Naive B cell (primary cell): ENCODE results near the gene RAD23A. TPM values are rescaled to one million over a fixed set of nuclear protein-coding genes. Genes with fewer than 3 reads are reported as not detected.

Experiments used
- ATAC-seq, 2 donors: fragments of 150-1000 bp; cut with Tn5 transposase; 2 replicates each; pipeline ENCODE4 v1.10.0; 2021; ENCODE audit warnings: low read depth in 2 of 2, mild to moderate bottlenecking in 2 of 2, moderate library complexity in 2 of 2
- DNase-seq: peaks from one replicate; pipeline ENCODE4 v3.0.0; 2022
- H3K27ac Mint-ChIP-seq, 6 donors: one replicate each; pipeline ENCODE4 v1.8.0; 2020 to 2022; ENCODE audit warnings: mild to moderate bottlenecking in 6 of 6, mixed read lengths in 6 of 6, moderate library complexity in 5 of 6, inconsistent platforms in 2 of 6
- H3K27me3 Mint-ChIP-seq, 3 donors: one replicate each; pipeline ENCODE4 v1.8.0; 2021 to 2022; ENCODE audit warnings: mixed read lengths in 3 of 3, mild to moderate bottlenecking in 1 of 3
- H3K36me3 Mint-ChIP-seq, 2 donors: one replicate each; pipeline ENCODE4 v1.8.0; 2020 to 2022; ENCODE audit warnings: mixed read lengths in 2 of 2, inconsistent platforms in 1 of 2, mild to moderate bottlenecking in 1 of 2
- H3K4me1 Mint-ChIP-seq, 3 donors: one replicate each; pipeline ENCODE4 v1.8.0; 2020 to 2022; ENCODE audit warnings: mixed read lengths in 3 of 3, inconsistent platforms in 1 of 3, mild to moderate bottlenecking in 1 of 3, moderate library complexity in 1 of 3
- H3K4me3 Mint-ChIP-seq, 8 donors: one replicate each; pipeline ENCODE4 v1.8.0; 2020 to 2022; ENCODE audit warnings: mild to moderate bottlenecking in 8 of 8, mixed read lengths in 8 of 8, moderate library complexity in 8 of 8, inconsistent platforms in 2 of 8
- H3K9me3 Mint-ChIP-seq, 7 donors: one replicate each; pipeline ENCODE4 v1.8.0; 2020 to 2022; ENCODE audit warnings: mixed read lengths in 7 of 7, mild to moderate bottlenecking in 5 of 7, inconsistent platforms in 2 of 7, moderate library complexity in 1 of 7
- polyA plus RNA-seq, 6 donors: library from polyadenylated mRNA; unstranded; fragments of 300-500 nt; fragmentation: Illumina TruSeq; gene quantifications; one replicate each; pipeline ENCODE4 v1.2.3, GENCODE V29; 2021; ENCODE audit warnings: low read depth in 6 of 6

Gene RAD23A
- polyA plus RNA-seq, 6 donors from 2014 or later = 82.9 to 119 (median 99.3) TPM

DNA sequence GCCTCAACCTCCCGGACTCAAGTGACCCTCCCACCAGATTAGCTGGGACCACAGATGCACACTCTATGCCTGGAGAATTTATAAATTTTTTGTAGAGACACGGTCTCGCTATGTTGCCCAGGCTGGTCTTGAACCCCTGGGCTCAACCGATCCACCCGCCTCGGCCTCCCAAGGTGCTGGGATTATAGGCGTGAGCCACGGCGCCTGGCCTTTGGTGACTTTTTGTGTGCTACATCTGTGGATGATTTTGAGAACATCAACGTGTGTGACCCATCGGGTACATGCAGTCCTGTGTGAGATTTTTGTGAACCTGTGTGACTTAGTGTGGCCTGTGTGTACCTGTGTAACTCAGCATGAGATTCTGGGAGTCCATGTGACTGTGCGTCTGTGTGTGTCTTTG lies 41.1 kb downstream of the RAD23A start:
- Mint-ChIP-seq H3K27me3 (peaks cover 6 to 18% (median 10%) of the 10 kb centered on the region in 3 donors), H3K27ac (peak overlapping the region in 2 of 6 donors; percentile 11 to 73), H3K4me3 (no peak overlapping the region), H3K36me3 (no peaks in the 10 kb centered on the region), H3K9me3 (no peaks in the 10 kb centered on the region), H3K4me1 (peaks cover 0 to 15% (median 9%) of the 10 kb centered on the region in 3 donors)
- ATAC-seq = no peak
- no peak for DNase-seq

DNA sequence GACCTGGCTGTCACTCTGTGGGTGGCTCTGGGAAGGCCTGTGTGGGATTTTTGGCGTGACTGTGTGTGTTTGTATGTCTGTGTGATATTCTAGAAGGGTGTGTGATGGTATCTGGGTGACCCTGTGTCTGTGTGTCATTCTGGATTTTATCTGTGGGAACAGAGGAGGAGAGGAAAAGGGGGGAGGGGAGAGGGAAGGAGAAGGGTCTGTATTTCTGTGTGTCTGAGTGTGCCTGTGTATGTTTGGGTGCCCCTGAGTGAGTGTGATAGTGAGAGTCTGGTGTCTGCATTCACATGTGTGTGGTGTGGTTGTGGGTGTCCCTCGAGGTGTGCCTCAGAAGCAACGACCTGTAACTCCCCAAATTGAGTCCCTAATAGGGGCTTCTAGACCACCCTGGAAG lies 41.5 kb downstream of the RAD23A start:
- DNase-seq (no peak), ATAC-seq (no peak)
- H3K9me3 Mint-ChIP-seq = no peaks in the 10 kb centered on the region
- no peaks in the 10 kb centered on the region for H3K36me3 Mint-ChIP-seq
- no peak overlapping the region for H3K4me3 Mint-ChIP-seq
- H3K4me1 Mint-ChIP-seq = peaks cover 0 to 15% (median 9%) of the 10 kb centered on the region in 3 donors
- H3K27ac Mint-ChIP-seq = peak overlapping the region in 2 of 6 donors; percentile 11 to 27
- H3K27me3 Mint-ChIP-seq = peaks cover 6 to 18% (median 10%) of the 10 kb centered on the region in 3 donors

DNA sequence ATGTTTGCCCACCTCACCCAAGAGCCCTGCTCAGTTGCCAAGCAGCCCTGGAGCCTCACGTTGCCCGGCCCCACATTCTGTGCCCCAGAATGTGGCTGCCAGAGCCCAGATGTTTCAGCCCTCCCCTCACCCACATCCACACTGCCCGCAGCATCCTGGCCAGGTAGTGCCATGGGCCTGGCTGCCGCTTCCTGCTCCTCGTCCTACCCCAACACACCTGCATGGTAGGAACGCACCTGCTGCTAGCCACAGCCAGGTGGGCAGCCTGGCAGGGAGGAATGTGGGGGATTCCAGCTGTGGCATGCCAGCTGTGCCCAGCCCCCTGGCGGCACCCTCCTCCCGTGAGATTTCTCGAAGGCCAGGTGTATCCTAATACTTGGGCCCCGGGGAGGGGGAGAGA lies 42.1 kb downstream of the RAD23A start:
- Mint-ChIP-seq H3K27me3 (peaks cover 6 to 18% (median 10%) of the 10 kb centered on the region in 3 donors), H3K9me3 (no peaks in the 10 kb centered on the region)
- no peak for DNase-seq

DNA sequence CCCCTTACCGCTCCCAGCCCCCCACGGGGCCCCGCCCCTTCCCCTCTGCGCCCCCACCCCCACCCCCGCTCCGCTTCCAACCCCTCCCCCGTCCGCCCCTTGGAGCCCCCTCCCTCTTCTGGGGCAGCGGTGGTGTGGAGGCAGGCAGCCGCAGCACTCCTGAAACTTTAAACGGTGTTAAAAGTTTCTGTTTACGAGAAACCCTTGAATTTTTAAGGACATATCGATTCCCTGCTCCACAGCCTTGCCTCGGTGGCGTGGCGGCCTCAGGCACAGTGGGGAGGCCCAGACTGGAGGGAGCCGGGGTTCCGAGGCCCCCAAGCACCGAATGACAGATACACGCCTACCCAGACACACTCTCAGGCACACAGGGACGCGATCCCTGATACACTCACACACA lies 44.8 kb downstream of the RAD23A start:
- ATAC-seq = no peak
- Mint-ChIP-seq H3K4me1 (peaks cover 8 to 18% (median 12%) of the 10 kb centered on the region in 3 donors), H3K27me3 (peaks cover 17 to 27% (median 19%) of the 10 kb centered on the region in 3 donors), H3K27ac (peak overlapping the region in 1 of 6 donors; percentile 38), H3K4me3 (no peak overlapping the region), H3K9me3 (peaks cover 0 to 2% (median 0%) of the 10 kb centered on the region in 7 donors), H3K36me3 (no peaks in the 10 kb centered on the region)
- DNase-seq = no peak

More for the DNA sequence above, 42.1 kb downstream of the RAD23A start:
- Mint-ChIP-seq H3K27ac (no peak overlapping the region), H3K36me3 (no peaks in the 10 kb centered on the region), H3K4me3 (no peak overlapping the region), H3K4me1 (peaks cover 0 to 15% (median 9%) of the 10 kb centered on the region in 3 donors)
- ATAC-seq = no peak

DNA sequence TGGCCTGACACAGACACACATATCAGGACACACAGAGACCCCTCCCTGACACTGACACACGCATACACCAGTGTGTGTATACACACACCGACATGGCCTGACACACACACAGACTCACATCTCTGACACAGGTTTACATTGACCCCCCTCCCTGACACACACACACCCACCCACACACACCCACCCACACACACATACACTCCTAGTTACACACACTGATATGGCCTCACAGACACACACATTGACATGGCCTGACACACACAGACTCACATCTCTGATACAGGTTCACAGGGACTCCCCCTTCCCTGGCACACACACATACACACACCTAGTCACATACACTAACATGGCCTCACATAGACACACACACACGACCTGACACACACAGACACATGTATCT lies 45.2 kb downstream of the RAD23A start:
- H3K4me3 Mint-ChIP-seq = no peak overlapping the region
- H3K36me3 Mint-ChIP-seq = no peaks in the 10 kb centered on the region
- H3K9me3 Mint-ChIP-seq = peaks cover 0 to 2% (median 0%) of the 10 kb centered on the region in 7 donors
- DNase-seq (no peak), ATAC-seq (no peak)
- peak overlapping the region in 2 of 6 donors; percentile 2 to 38 for H3K27ac Mint-ChIP-seq
- H3K4me1 Mint-ChIP-seq = peaks cover 6 to 15% (median 12%) of the 10 kb centered on the region in 3 donors
- H3K27me3 Mint-ChIP-seq = peaks cover 17 to 27% (median 19%) of the 10 kb centered on the region in 3 donors

DNA sequence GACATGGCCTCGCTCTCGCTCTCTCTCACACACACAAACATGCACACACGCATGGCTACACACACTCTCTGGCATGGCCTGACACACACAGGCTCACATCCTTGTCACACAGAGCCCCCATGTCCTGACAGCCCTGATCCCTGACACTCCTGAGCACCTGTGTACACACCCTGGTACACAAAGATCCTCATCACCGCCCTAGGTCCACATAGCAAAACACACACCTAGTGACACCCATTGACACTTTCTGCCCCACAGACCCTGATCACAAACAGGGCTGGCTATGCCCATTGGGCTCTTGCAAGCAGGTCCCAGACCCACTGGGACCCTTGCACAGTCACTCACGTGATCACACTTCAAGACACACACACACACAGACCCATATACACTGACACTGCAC lies 45.6 kb downstream of the RAD23A start:
- peaks cover 17 to 27% (median 19%) of the 10 kb centered on the region in 3 donors for H3K27me3 Mint-ChIP-seq

DNA sequence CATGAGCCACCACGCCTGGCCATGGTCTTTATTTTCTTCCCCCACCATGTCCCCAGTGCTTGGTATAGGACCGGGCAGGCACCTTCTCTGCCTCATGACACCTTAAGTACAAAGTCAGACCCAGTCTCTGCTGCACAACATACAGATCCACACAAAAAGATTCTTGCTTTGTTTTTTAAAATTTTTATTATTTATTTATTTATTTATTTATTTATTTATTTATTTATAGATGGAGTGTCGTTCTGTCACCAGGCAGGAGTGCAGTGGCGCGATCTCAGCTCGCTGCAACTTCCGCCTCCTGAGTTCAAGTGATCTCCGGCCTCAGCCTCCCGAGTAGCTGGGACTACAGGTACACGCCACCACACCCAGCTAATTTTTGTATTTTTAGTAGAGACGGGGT lies 47.1 kb downstream of the RAD23A start:
- peaks cover 21 to 24% (median 23%) of the 10 kb centered on the region in 3 donors for H3K27me3 Mint-ChIP-seq
- peaks cover 12 to 18% (median 12%) of the 10 kb centered on the region in 3 donors for H3K4me1 Mint-ChIP-seq
- DNase-seq (no peak), ATAC-seq (no peak)
- no peak overlapping the region for H3K27ac Mint-ChIP-seq
- peaks cover 0 to 2% (median 0%) of the 10 kb centered on the region in 7 donors for H3K9me3 Mint-ChIP-seq
- H3K36me3 Mint-ChIP-seq = no peaks in the 10 kb centered on the region
- peak overlapping the region in 1 of 8 donors; percentile 14 for H3K4me3 Mint-ChIP-seq

More for the DNA sequence above, 45.6 kb downstream of the RAD23A start:
- H3K36me3 Mint-ChIP-seq = no peaks in the 10 kb centered on the region
- H3K9me3 Mint-ChIP-seq = peaks cover 0 to 2% (median 0%) of the 10 kb centered on the region in 7 donors
- ATAC-seq (no peak), DNase-seq (no peak)
- peak overlapping the region in 1 of 6 donors; percentile 2 for H3K27ac Mint-ChIP-seq
- H3K4me1 Mint-ChIP-seq = peaks cover 9 to 15% (median 12%) of the 10 kb centered on the region in 3 donors
- no peak overlapping the region for H3K4me3 Mint-ChIP-seq

DNA sequence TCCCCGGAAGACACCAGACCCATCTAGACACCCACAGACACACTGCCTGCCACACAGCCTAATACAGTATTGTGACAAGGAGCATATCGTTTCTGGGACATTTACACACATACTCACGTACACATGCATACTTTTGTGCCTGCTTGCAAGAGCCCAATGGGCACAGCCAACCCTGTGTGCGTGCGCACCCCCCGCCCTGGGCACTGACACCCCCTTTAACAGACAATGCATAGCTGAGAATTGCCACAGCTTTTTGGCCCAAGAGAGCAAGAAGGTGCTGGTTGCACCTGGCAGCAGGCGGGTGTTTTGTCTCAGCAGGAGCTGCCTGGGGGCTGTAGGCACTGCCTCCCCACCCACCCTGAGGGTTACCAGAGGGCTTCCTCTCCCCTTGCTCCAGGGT lies 47.9 kb downstream of the RAD23A start:
- Mint-ChIP-seq H3K4me1 (peaks cover 12 to 18% (median 15%) of the 10 kb centered on the region in 3 donors), H3K27ac (no peak overlapping the region), H3K9me3 (peaks cover 0 to 2% (median 0%) of the 10 kb centered on the region in 7 donors), H3K27me3 (peaks cover 23 to 31% (median 27%) of the 10 kb centered on the region in 3 donors), H3K4me3 (peak overlapping the region in 6 of 8 donors; percentile 44 to 97 (median 93)), H3K36me3 (no peaks in the 10 kb centered on the region)
- no peak for ATAC-seq
- DNase-seq = no peak

DNA sequence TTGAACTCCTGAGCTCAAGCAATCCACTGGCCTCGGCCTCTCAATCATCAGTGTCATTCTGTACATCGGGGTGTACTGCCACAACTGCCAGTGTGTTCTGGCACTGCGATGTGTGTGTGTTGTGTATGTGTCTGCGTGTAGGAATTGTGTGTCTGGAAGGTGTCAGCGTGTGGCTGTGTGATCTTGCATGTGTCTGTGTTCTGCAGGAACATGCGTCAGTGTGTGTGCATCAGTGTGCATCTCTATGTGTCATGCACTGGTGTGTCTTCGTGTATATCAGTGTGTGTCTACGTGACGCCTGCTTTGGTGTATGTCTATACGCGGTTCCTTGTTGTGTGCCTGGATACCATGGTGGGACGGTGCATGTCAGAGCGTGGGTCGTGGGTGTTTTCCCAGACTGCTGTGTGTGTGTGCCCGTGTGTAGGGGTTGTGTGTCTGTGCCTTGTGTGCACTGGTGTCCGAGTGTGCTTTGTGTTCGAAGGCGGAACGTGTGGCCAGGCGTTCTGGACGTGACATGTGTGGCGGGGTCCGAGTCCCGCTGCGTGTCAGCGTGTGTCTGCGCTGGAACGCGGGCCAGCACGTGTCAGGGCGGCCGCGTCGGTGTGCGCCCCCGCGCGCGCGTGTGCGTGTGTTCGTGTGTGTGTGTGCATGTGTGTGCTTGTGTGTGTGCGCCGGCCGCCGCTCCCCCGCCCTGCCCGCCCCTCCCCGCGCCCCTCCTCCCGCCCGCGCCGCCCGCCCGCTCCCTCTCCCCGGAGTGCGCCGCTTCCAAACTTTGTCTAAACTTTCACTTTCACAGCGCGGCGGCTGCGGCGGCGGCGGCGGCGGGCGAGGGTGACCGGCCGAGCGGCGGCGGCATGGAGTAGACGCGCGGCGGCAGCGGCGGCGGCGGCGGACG lies 49.3 kb downstream of the RAD23A start, which contains the start of gene NFIX:
TSS of gene NFIX (plus strand) at position 775 of the 895 bp plus-strand sequence. CDS start 363 bp downstream, outside the sequence.
- peak; percentile 56 for DNase-seq
- ATAC-seq = peak; percentile 64 to 68
- H3K4me1 Mint-ChIP-seq = peaks cover 12 to 18% (median 15%) of the 10 kb centered on the region in 3 donors
- peak within 1 kb of the TSS; percentile 92 to 97 (median 94) for H3K4me3 Mint-ChIP-seq
- peaks cover 23 to 31% (median 27%) of the 10 kb centered on the region in 3 donors for H3K27me3 Mint-ChIP-seq
- H3K27ac Mint-ChIP-seq = peak within 1 kb of the TSS; percentile 21 to 96 (median 82)
- H3K9me3 Mint-ChIP-seq = peaks cover 0 to 2% (median 0%) of the 10 kb centered on the region in 7 donors
- H3K36me3 Mint-ChIP-seq = no peaks in the 10 kb centered on the region

DNA sequence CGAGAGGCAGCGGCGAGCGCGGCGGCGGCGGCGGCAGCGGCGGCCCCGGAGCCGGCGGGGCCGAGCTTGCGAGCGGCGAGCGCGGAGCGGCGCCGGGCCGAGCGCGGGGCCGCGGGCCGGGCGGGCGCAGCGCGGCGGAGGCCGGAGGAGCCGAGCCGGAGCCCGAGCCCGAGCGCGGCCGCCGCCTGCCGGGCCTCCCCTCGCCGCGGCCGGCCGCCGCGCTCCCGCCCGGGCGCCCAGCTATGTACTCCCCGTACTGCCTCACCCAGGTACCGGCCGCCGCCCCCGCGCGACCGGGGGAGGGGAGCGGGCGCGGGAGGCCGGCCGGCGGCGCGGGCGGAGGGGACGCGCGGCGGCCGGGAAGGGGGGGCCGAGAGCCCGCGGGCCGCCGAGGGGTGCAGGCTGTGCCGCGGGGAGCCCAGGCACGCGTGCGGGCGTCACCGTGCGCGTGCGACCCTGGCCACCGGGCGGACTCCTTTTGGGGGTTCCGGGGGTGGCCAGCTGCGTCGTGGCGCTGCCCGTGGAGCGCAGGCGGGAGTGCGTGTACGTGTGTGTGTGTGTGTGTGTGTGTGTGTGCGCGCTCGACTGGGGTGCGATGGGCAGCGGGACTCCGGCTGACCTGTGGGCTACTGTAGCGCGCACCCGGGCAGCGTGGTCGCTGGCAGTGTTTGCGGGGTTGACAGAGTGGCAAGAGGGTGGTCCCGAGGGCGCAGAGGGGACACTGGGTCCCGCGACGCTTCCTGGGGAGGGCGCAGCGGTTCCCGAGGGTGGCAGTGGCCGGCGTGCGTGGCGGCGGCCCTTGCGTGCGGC lies 50.1 kb downstream of the RAD23A start:
- H3K4me1 Mint-ChIP-seq = peaks cover 12 to 18% (median 15%) of the 10 kb centered on the region in 3 donors
- peak overlapping the region; percentile 65 to 94 (median 86) for H3K4me3 Mint-ChIP-seq
- H3K27me3 Mint-ChIP-seq = peaks cover 20 to 28% (median 27%) of the 10 kb centered on the region in 3 donors
- no peaks in the 10 kb centered on the region for H3K36me3 Mint-ChIP-seq
- peak; percentile 18 to 34 for ATAC-seq
- peaks cover 0 to 2% (median 0%) of the 10 kb centered on the region in 7 donors for H3K9me3 Mint-ChIP-seq
- H3K27ac Mint-ChIP-seq = no peak overlapping the region
- no peak for DNase-seq

DNA sequence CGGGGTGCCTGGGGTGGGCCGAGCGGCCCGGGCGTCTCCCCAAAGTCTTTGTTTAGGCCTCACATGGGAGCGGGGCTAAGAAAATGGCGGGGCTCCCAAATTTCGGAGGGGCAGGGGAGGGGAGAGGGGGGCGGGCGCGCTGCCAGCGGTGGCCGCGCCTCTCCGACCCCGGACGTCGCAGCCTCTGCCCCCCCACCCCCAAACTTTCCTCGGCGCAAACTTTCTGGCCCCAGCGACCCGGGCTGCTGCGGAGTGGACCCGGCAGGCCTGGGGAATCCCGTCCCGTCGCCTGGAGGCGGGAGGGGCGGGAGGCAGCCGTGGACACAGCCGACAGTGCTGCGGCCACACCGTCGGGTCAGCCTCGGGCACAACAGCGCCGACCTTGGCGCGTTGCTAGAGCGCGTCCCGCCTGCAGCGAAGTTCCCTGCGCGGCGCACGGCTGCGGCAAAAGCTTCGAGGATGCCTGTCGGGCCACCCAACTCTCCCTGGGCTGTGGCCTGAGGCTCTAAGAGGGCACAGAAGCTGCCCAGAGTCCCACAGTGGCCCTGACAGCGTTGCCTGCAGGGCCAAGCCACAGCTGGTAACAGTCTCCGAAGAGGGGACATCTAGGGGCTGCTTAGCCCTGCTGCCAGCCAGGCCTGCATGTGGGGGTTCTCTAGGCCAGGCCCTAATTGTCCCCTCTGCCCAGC lies 50.9 kb downstream of the RAD23A start:
- peak overlapping the region; percentile 63 to 94 (median 80) for H3K4me3 Mint-ChIP-seq
- DNase-seq = no peak
- H3K36me3 Mint-ChIP-seq = no peaks in the 10 kb centered on the region
- peaks cover 12 to 15% (median 15%) of the 10 kb centered on the region in 3 donors for H3K4me1 Mint-ChIP-seq
- no peak overlapping the region for H3K27ac Mint-ChIP-seq
- H3K27me3 Mint-ChIP-seq = peaks cover 12 to 27% (median 21%) of the 10 kb centered on the region in 3 donors
- H3K9me3 Mint-ChIP-seq = peaks cover 0 to 3% (median 0%) of the 10 kb centered on the region in 7 donors
- no peak for ATAC-seq

DNA sequence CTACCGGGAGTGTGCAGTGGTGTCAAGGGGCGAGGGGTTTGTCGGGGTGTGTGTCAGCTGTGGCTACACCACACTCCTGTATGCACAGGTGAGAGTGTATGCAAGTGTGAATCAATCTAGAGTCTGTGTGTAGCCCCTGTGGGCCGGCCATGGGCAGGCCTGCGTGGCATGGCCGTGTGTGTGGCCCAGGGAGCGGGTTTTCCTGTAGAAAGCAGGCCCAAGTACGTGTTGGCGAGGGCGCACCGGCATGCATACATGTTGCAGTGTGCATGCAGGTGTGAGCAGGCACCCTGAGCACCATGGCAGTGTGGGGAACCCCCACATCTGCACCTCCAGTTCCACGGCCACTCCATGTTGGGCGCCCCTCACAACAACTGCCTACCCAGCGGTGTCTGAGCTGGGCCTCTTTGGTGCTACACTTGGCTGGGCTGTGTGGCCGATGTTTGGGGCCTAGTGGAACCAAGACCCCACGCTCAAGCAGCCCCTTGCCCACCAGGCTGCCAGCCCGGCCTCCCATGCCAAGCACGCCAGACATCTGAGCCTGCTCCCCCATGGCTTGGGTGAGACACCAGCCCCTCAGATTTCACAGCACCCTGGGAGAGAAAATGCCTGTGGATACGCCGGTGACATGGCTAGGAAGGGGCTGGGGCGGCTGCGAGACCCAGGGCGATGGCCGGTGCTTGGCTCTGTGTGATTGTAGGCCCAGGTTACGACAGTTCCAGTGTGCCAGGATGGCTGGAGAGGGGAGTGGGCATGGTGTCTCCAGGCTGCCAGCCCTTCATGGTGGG lies 51.7 kb downstream of the RAD23A start:
- no peak for ATAC-seq
- DNase-seq = no peak
- Mint-ChIP-seq H3K9me3 (peaks cover 0 to 3% (median 0%) of the 10 kb centered on the region in 7 donors), H3K4me1 (peaks cover 12 to 15% (median 15%) of the 10 kb centered on the region in 3 donors), H3K27me3 (peaks cover 12 to 27% (median 21%) of the 10 kb centered on the region in 3 donors), H3K4me3 (peak overlapping the region; percentile 58 to 91 (median 78)), H3K27ac (peak overlapping the region in 1 of 6 donors; percentile 25), H3K36me3 (no peaks in the 10 kb centered on the region)
